Activated naive CD4-positive, alpha-beta T cell treated with anti-CD3 and anti-CD28 coated beads, Interleukin-2, amount 10 ng/mL, durations not matched to agents 7 days and 5 days (primary cell): Measurements from ENCODE around the gene HAP1.

Experiments
- CTCF ChIA-PET: fragments of 350-600 bp; sonication (Branson Sonifier 250); formaldehyde crosslinking; loops from one replicate; lab custom pipeline; 2021; ENCODE audit warnings: antibody characterized with exemption; lab: Charles Lee
- DNase-seq: peaks from one replicate; pipeline ENCODE4 v3.0.0-alpha.2; 2020
- H3K27ac Mint-ChIP-seq: one replicate; pipeline ENCODE4 v1.8.0; 2021; ENCODE audit warnings: mild to moderate bottlenecking, moderate library complexity, mixed read lengths
- H3K27me3 Mint-ChIP-seq: one replicate; pipeline ENCODE4 v1.8.0; 2021; ENCODE audit warnings: mild to moderate bottlenecking, mixed read lengths
- H3K36me3 Mint-ChIP-seq: one replicate; pipeline ENCODE4 v1.8.0; 2021; ENCODE audit warnings: mixed read lengths
- H3K4me1 Mint-ChIP-seq: one replicate; pipeline ENCODE4 v1.8.0; 2021; ENCODE audit warnings: mixed read lengths
- H3K4me3 Mint-ChIP-seq: one replicate; pipeline ENCODE4 v1.8.0; 2021; ENCODE audit warnings: mild to moderate bottlenecking, moderate library complexity, mixed read lengths
- H3K9me3 Mint-ChIP-seq: one replicate; pipeline ENCODE4 v1.8.0; 2021; ENCODE audit warnings: mixed read lengths

HAP1 gene

GRCh38 chr17:41771389-41772206, 37.2 kb upstream of the HAP1 start:
- no peak overlapping the region for H3K4me3 Mint-ChIP-seq
- no peak overlapping the region for H3K27ac Mint-ChIP-seq
- H3K4me1 Mint-ChIP-seq, result no peaks in the 10 kb centered on the region
- no peaks in the 10 kb centered on the region for H3K9me3 Mint-ChIP-seq
- DNase-seq, result no peak
- CTCF ChIA-PET, result no interaction called here
- no peaks in the 10 kb centered on the region for H3K27me3 Mint-ChIP-seq
- H3K36me3 Mint-ChIP-seq, result no peaks in the 10 kb centered on the region

GRCh38 chr17:41769985-41770384, 35.5 kb upstream of the HAP1 start:
- CTCF ChIA-PET, result interaction anchor here (1.2 to 1.3 kb wide), 2 partner anchors 16 to 194 kb away, joined by 3 read pairs; partner anchors contain the start of gene JUP

GRCh38 chr17:41769346-41769862, 35.0 kb upstream of the HAP1 start:
- H3K4me3 Mint-ChIP-seq, result no peak overlapping the region
- CTCF ChIA-PET, result interaction anchor here (1.3 kb wide), 1 partner anchor 17 kb away, joined by 3 read pairs; the partner anchor contains the start of gene JUP
- no peaks in the 10 kb centered on the region for H3K4me1 Mint-ChIP-seq
- no peak overlapping the region for H3K27ac Mint-ChIP-seq
- no peaks in the 10 kb centered on the region for H3K9me3 Mint-ChIP-seq
- H3K27me3 Mint-ChIP-seq, result no peaks in the 10 kb centered on the region
- H3K36me3 Mint-ChIP-seq, result no peaks in the 10 kb centered on the region
- DNase-seq, result no peak

More at GRCh38 chr17:41769985-41770384, 35.5 kb upstream of the HAP1 start:
- H3K4me1 Mint-ChIP-seq, result no peaks in the 10 kb centered on the region
- DNase-seq, result no peak
- no peaks in the 10 kb centered on the region for H3K9me3 Mint-ChIP-seq
- H3K27ac Mint-ChIP-seq, result no peak overlapping the region
- H3K4me3 Mint-ChIP-seq, result no peak overlapping the region
- no peaks in the 10 kb centered on the region for H3K36me3 Mint-ChIP-seq
- H3K27me3 Mint-ChIP-seq, result no peaks in the 10 kb centered on the region

GRCh38 chr17:41768682-41769288, 34.3 kb upstream of the HAP1 start:
- Mint-ChIP-seq H3K27ac (no peak overlapping the region), H3K36me3 (no peaks in the 10 kb centered on the region), H3K27me3 (no peaks in the 10 kb centered on the region), H3K4me1 (no peaks in the 10 kb centered on the region), H3K4me3 (no peak overlapping the region), H3K9me3 (no peaks in the 10 kb centered on the region)
- CTCF ChIA-PET, result no interaction called here
- no peak for DNase-seq

GRCh38 chr17:41767324-41768042, 33.0 kb upstream of the HAP1 start:
- H3K36me3 Mint-ChIP-seq, result no peaks in the 10 kb centered on the region
- H3K27me3 Mint-ChIP-seq, result no peaks in the 10 kb centered on the region
- H3K4me1 Mint-ChIP-seq, result no peaks in the 10 kb centered on the region
- no peak overlapping the region for H3K27ac Mint-ChIP-seq
- H3K9me3 Mint-ChIP-seq, result no peaks in the 10 kb centered on the region
- DNase-seq, result no peak
- H3K4me3 Mint-ChIP-seq, result no peak overlapping the region
- CTCF ChIA-PET, result no interaction called here

GRCh38 chr17:41766135-41766534, 31.7 kb upstream of the HAP1 start:
- Mint-ChIP-seq H3K27me3 (no peaks in the 10 kb centered on the region), H3K4me3 (no peak overlapping the region), H3K36me3 (no peaks in the 10 kb centered on the region), H3K4me1 (no peaks in the 10 kb centered on the region), H3K9me3 (no peaks in the 10 kb centered on the region), H3K27ac (no peak overlapping the region)
- DNase-seq, result no peak
- CTCF ChIA-PET, result no interaction called here

GRCh38 chr17:41763327-41763726, 28.9 kb upstream of the HAP1 start:
- no peaks in the 10 kb centered on the region for H3K27me3 Mint-ChIP-seq
- no peak overlapping the region for H3K27ac Mint-ChIP-seq
- no peak overlapping the region for H3K4me3 Mint-ChIP-seq
- H3K9me3 Mint-ChIP-seq, result no peaks in the 10 kb centered on the region
- no peak for DNase-seq
- H3K4me1 Mint-ChIP-seq, result no peaks in the 10 kb centered on the region
- CTCF ChIA-PET, result no interaction called here
- H3K36me3 Mint-ChIP-seq, result no peaks in the 10 kb centered on the region

GRCh38 chr17:41762841-41763240, 28.4 kb upstream of the HAP1 start:
- CTCF ChIA-PET, result no interaction called here
- Mint-ChIP-seq H3K27me3 (no peaks in the 10 kb centered on the region), H3K36me3 (no peaks in the 10 kb centered on the region), H3K9me3 (no peaks in the 10 kb centered on the region), H3K4me1 (no peaks in the 10 kb centered on the region), H3K27ac (no peak overlapping the region), H3K4me3 (no peak overlapping the region)
- DNase-seq, result no peak

GRCh38 chr17:41762391-41762790, 27.9 kb upstream of the HAP1 start:
- CTCF ChIA-PET, result no interaction called here
- no peak overlapping the region for H3K4me3 Mint-ChIP-seq
- no peaks in the 10 kb centered on the region for H3K4me1 Mint-ChIP-seq
- no peaks in the 10 kb centered on the region for H3K36me3 Mint-ChIP-seq
- DNase-seq, result no peak
- H3K27ac Mint-ChIP-seq, result no peak overlapping the region
- H3K27me3 Mint-ChIP-seq, result no peaks in the 10 kb centered on the region
- H3K9me3 Mint-ChIP-seq, result no peaks in the 10 kb centered on the region

- Mint-ChIP-seq H3K27me3 (no peaks in the 10 kb centered on the region), H3K4me3 (no peak overlapping the region), H3K36me3 (no peaks in the 10 kb centered on the region), H3K27ac (no peak overlapping the region), H3K4me1 (no peaks in the 10 kb centered on the region), H3K9me3 (no peaks in the 10 kb centered on the region)
- no peak for DNase-seq
- CTCF ChIA-PET, result interaction anchor here (0.6 kb wide), 1 partner anchor 113 kb away, joined by 3 read pairs; no protein-coding TSS in a partner anchor
These were observed 26.4 kb upstream of the HAP1 start for GRCh38 chr17:41760878-41761277.

- no peaks in the 10 kb centered on the region for H3K9me3 Mint-ChIP-seq
- no peaks in the 10 kb centered on the region for H3K4me1 Mint-ChIP-seq
- no peak overlapping the region for H3K4me3 Mint-ChIP-seq
- peaks cover 4% of the 10 kb centered on the region for H3K27me3 Mint-ChIP-seq
- no peak overlapping the region for H3K27ac Mint-ChIP-seq
- no peaks in the 10 kb centered on the region for H3K36me3 Mint-ChIP-seq
- DNase-seq, result no peak
- CTCF ChIA-PET, result no interaction called here
These were observed 24.2 kb upstream of the HAP1 start for GRCh38 chr17:41758601-41759000.

- H3K9me3 Mint-ChIP-seq, result no peaks in the 10 kb centered on the region
- no peak overlapping the region for H3K4me3 Mint-ChIP-seq
- H3K27me3 Mint-ChIP-seq, result peaks cover 15% of the 10 kb centered on the region
- no peaks in the 10 kb centered on the region for H3K4me1 Mint-ChIP-seq
- no peak overlapping the region for H3K27ac Mint-ChIP-seq
- CTCF ChIA-PET, result interaction anchor here (0.6 kb wide), 1 partner anchor 23 kb away, joined by 3 read pairs; no protein-coding TSS in a partner anchor
- DNase-seq, result no peak
- no peaks in the 10 kb centered on the region for H3K36me3 Mint-ChIP-seq
These were observed 19.6 kb upstream of the HAP1 start for GRCh38 chr17:41754066-41754465.

GRCh38 chr17:41751288-41751687, 16.8 kb upstream of the HAP1 start:
- H3K27ac Mint-ChIP-seq, result no peak overlapping the region
- no peaks in the 10 kb centered on the region for H3K4me1 Mint-ChIP-seq
- no peaks in the 10 kb centered on the region for H3K9me3 Mint-ChIP-seq
- no peaks in the 10 kb centered on the region for H3K36me3 Mint-ChIP-seq
- CTCF ChIA-PET, result no interaction called here
- H3K27me3 Mint-ChIP-seq, result peaks cover 24% of the 10 kb centered on the region
- H3K4me3 Mint-ChIP-seq, result no peak overlapping the region
- no peak for DNase-seq

GRCh38 chr17:41750862-41751261, 16.4 kb upstream of the HAP1 start:
- CTCF ChIA-PET, result interaction anchor here (1.2 kb wide), 1 partner anchor 14 kb away, joined by 3 read pairs; no protein-coding TSS in a partner anchor
- DNase-seq, result no peak
- no peak overlapping the region for H3K4me3 Mint-ChIP-seq
- peaks cover 26% of the 10 kb centered on the region for H3K27me3 Mint-ChIP-seq
- no peaks in the 10 kb centered on the region for H3K4me1 Mint-ChIP-seq
- H3K9me3 Mint-ChIP-seq, result no peaks in the 10 kb centered on the region
- H3K36me3 Mint-ChIP-seq, result no peaks in the 10 kb centered on the region
- H3K27ac Mint-ChIP-seq, result no peak overlapping the region
